H1 (cell line): ENCODE results near the gene IRGQ. TPM values are rescaled to one million over a fixed set of nuclear protein-coding genes. Genes with fewer than 3 reads are reported as not detected.

Experiments
- CTCF ChIA-PET: fragments of 300-600 bp; sonication (Branson Sonifier 250); formaldehyde crosslinking; loops from one replicate; lab custom pipeline; 2021; ENCODE audit not compliant: partially characterized antibody; lab: Charles Lee
- POLR2A ChIA-PET: fragments of 300-600 bp; sonication (Branson Sonifier 250); formaldehyde crosslinking; loops from one replicate; lab custom pipeline; 2021; ENCODE audit warnings: inconsistent platforms; ENCODE audit not compliant: partially characterized antibody; lab: Charles Lee
- DNase-seq, 2 experiments: peaks; one replicate each; pipeline versions ENCODE4 v3.0.0 to v3.0.0-alpha.2; 2010 to 2022; ENCODE audit warnings: low spot score in 2 of 2, low read depth in 1 of 2, mixed read lengths in 1 of 2
- FAIRE-seq: peaks from 2 replicates; lab custom pipeline; 2011; peaks lifted over from hg19 to GRCh38; lab: Jason Lieb, UNC
- H2AFZ ChIP-seq: 2 replicates; pipeline ENCODE4 v1.8.1; 2012; ENCODE audit warnings: low read length, inconsistent platforms
- H2AK5ac ChIP-seq: 2 replicates; pipeline ENCODE4 v1.6.1; 2013; ENCODE audit warnings: low read depth, low read length
- H2BK120ac ChIP-seq: replicated peaks from 2 replicates; pipeline ENCODE3; 2013; ENCODE audit warnings: low read depth, low read length, inconsistent platforms
- H2BK12ac ChIP-seq: 2 replicates; pipeline ENCODE4 v1.6.1; 2013; ENCODE audit warnings: low read depth, low read length
- H2BK15ac ChIP-seq: 2 replicates; pipeline ENCODE4 v1.6.1; 2013; ENCODE audit warnings: low read length
- H2BK20ac ChIP-seq: 2 replicates; pipeline ENCODE4 v1.6.1; 2013; ENCODE audit warnings: low read length
- H2BK5ac ChIP-seq: 2 replicates; pipeline ENCODE4 v1.6.1; 2013; ENCODE audit warnings: low read depth, low read length
- H3K14ac ChIP-seq: 2 replicates; pipeline ENCODE4 v1.6.1; 2013; ENCODE audit warnings: inconsistent platforms; ENCODE audit not compliant: insufficient read length
- H3K18ac ChIP-seq: 2 replicates; pipeline ENCODE4 v1.6.1; 2013; ENCODE audit warnings: low read length; ENCODE audit errors: extremely low read depth
- H3K23ac ChIP-seq: 2 replicates; pipeline ENCODE4 v1.6.1; 2013; ENCODE audit warnings: inconsistent platforms; ENCODE audit not compliant: insufficient read length
- H3K23me2 ChIP-seq: 2 replicates; pipeline ENCODE4 v1.6.1; 2013; ENCODE audit warnings: low read depth, low read length
- H3K27ac ChIP-seq: 2 replicates; pipeline ENCODE4 v1.6.1; 2011; ENCODE audit warnings: low read depth, low read length, inconsistent platforms
- H3K27me3 ChIP-seq, 4 experiments: replicated peaks in 1 of 4; 1 replicate in 1 of 4; 2 replicates in 3 of 4; pipeline versions ENCODE4 v1.6.1 to v1.8.1; 2011 to 2013; ENCODE audit warnings: low read length in 3 of 4, mild to moderate bottlenecking in 3 of 4, inconsistent platforms in 2 of 4, mixed read lengths in 2 of 4, moderate library complexity in 1 of 4; ENCODE audit not compliant: control insufficient read depth in 3 of 4, insufficient read depth in 3 of 4; ENCODE audit errors: extremely low read depth in 1 of 4
- H3K36me3 ChIP-seq, 4 experiments: 2 replicates each; pipeline versions ENCODE4 v1.6.1 to v1.8.1; 2011 to 2013; ENCODE audit warnings: mild to moderate bottlenecking in 4 of 4, low read length in 3 of 4, moderate library complexity in 2 of 4, control low read depth in 1 of 4, inconsistent platforms in 1 of 4; ENCODE audit not compliant: insufficient read depth in 4 of 4, control insufficient read depth in 2 of 4
- H3K4ac ChIP-seq: replicated peaks from 2 replicates; pipeline ENCODE3; 2013; ENCODE audit warnings: low read length, low read depth, mixed read lengths, inconsistent platforms; ENCODE audit not compliant: insufficient read length
- H3K4me1 ChIP-seq, 4 experiments: replicated peaks in 1 of 4; 1 replicate in 1 of 4; 2 replicates in 3 of 4; pipeline versions ENCODE4 v1.6.1 to v1.8.1; 2011 to 2013; ENCODE audit warnings: low read length in 3 of 4, inconsistent platforms in 2 of 4, mixed read lengths in 1 of 4; ENCODE audit not compliant: insufficient read depth in 4 of 4, control insufficient read depth in 3 of 4
- H3K4me2 ChIP-seq, 2 experiments: 2 replicates each; pipeline versions ENCODE4 v1.6.1 to v1.8.1; 2011 to 2013; ENCODE audit warnings: low read depth in 2 of 2, low read length in 2 of 2, control low read depth in 1 of 2, inconsistent platforms in 1 of 2, mild to moderate bottlenecking in 1 of 2; ENCODE audit not compliant: insufficient read depth in 1 of 2
- H3K4me3 ChIP-seq, 4 experiments: fragments of 200-600, 300-600 bp in 1 of 4; sonication (generic), shearing (Covaris generic), sonication (Bioruptor Twin) in 1 of 4; 2 replicates each; pipeline versions ENCODE4 v1.5.1 to v1.8.1; 2011 to 2016; ENCODE audit warnings: low read length in 4 of 4, low read depth in 3 of 4, control low read depth in 2 of 4, inconsistent platforms in 2 of 4, mild to moderate bottlenecking in 2 of 4, mixed read lengths in 1 of 4, moderate library complexity in 1 of 4; ENCODE audit not compliant: insufficient read depth in 2 of 4; ENCODE audit errors: extremely low read depth in 1 of 4
- H3K56ac ChIP-seq: replicated peaks from 2 replicates; pipeline ENCODE3; 2013; ENCODE audit warnings: low read depth, mild to moderate bottlenecking, mixed read lengths, low read length, inconsistent platforms; ENCODE audit not compliant: insufficient read length
- H3K79me1 ChIP-seq: 2 replicates; pipeline ENCODE4 v1.6.1; 2013; ENCODE audit warnings: low read depth, low read length, control low read depth
- H3K79me2 ChIP-seq, 2 experiments: 2 replicates each; pipeline versions ENCODE4 v1.6.1 to v1.8.1; 2012 to 2013; ENCODE audit warnings: low read length in 2 of 2, mild to moderate bottlenecking in 2 of 2, inconsistent platforms in 1 of 2; ENCODE audit not compliant: insufficient read depth in 2 of 2, control insufficient read depth in 1 of 2
- H3K9ac ChIP-seq, 4 experiments: replicated peaks in 1 of 4; 1 replicate in 1 of 4; 2 replicates in 3 of 4; pipeline versions ENCODE4 v1.6.1 to v1.8.1; 2011 to 2013; ENCODE audit warnings: low read depth in 3 of 4, low read length in 3 of 4, control low read depth in 2 of 4, mild to moderate bottlenecking in 2 of 4, moderate library complexity in 2 of 4, inconsistent platforms in 1 of 4; ENCODE audit errors: extremely low read depth in 1 of 4
- H3K9me3 ChIP-seq, 2 experiments: 2 replicates each; pipeline versions ENCODE4 v1.6.1 to v1.8.1; 2012 to 2013; ENCODE audit warnings: mild to moderate bottlenecking in 2 of 2, moderate library complexity in 2 of 2, control low read depth in 1 of 2, inconsistent platforms in 1 of 2, low read depth in 1 of 2, low read length in 1 of 2, mixed read lengths in 1 of 2; ENCODE audit not compliant: insufficient read depth in 2 of 2
- H4K20me1 ChIP-seq, 2 experiments: replicated peaks in 1 of 2; 2 replicates each; pipeline versions ENCODE3 to v1.8.1; 2011 to 2013; ENCODE audit warnings: inconsistent platforms in 2 of 2, low read length in 2 of 2, mild to moderate bottlenecking in 1 of 2; ENCODE audit not compliant: insufficient read depth in 2 of 2, control insufficient read depth in 1 of 2
- H4K5ac ChIP-seq: 2 replicates; pipeline ENCODE4 v1.6.1; 2013; ENCODE audit warnings: low read length, low read depth, mixed read lengths, inconsistent platforms; ENCODE audit not compliant: insufficient read length
- H4K8ac ChIP-seq: 2 replicates; pipeline ENCODE4 v1.8.0; 2013; ENCODE audit warnings: mild to moderate bottlenecking, moderate library complexity, low read length, inconsistent platforms; ENCODE audit not compliant: insufficient read depth; ENCODE audit errors: extremely low read depth
- H4K91ac ChIP-seq: replicated peaks from 2 replicates; pipeline ENCODE3; 2013; ENCODE audit warnings: low read length, mixed read lengths, inconsistent platforms; ENCODE audit not compliant: insufficient read length
- ASH2L ChIP-seq: fragments of 200-600, 300-600 bp; sonication (generic); IDR thresholded peaks from one replicate; pipeline ENCODE4 v1.7.1; 2017; ENCODE audit warnings: low read length
- EGR1 ChIP-seq: IDR thresholded peaks from 2 replicates; pipeline ENCODE4 v1.6.1; 2011; ENCODE audit warnings: low read depth, low read length, borderline replicate concordance
- FOSL1 ChIP-seq: IDR thresholded peaks from 2 replicates; pipeline ENCODE4 v1.6.1; 2011; ENCODE audit warnings: mild to moderate bottlenecking, low read depth, low read length, moderate library complexity; ENCODE audit not compliant: insufficient read depth
- KDM5A ChIP-seq: fragments of 200-600 bp; IDR thresholded peaks from 2 replicates; pipeline ENCODE4 v1.7.1; 2012; ENCODE audit warnings: mild to moderate bottlenecking, low read length, inconsistent platforms, mixed read lengths
- POLR2A ChIP-seq, 2 experiments: IDR thresholded peaks; 1 replicate in 1 of 2; 2 replicates in 1 of 2; pipeline ENCODE4 v1.6.1; 2011; ENCODE audit warnings: low read depth in 2 of 2, low read length in 2 of 2, mild to moderate bottlenecking in 2 of 2; ENCODE audit errors: control extremely low read depth in 1 of 2
- RBBP5 ChIP-seq: IDR thresholded peaks from 2 replicates; pipeline ENCODE4 v1.7.1; 2012; ENCODE audit warnings: low read depth, mild to moderate bottlenecking, inconsistent platforms, low read length, moderate library complexity, borderline replicate concordance
- SIRT6 ChIP-seq: IDR thresholded peaks from one replicate; pipeline ENCODE4 v1.7.1; 2012; ENCODE audit warnings: low read length, inconsistent platforms
- TAF1 ChIP-seq: IDR thresholded peaks from 2 replicates; pipeline ENCODE4 v1.6.1; 2011; ENCODE audit warnings: mild to moderate bottlenecking, low read depth, low read length
- ZNF274 ChIP-seq: IDR thresholded peaks from 2 replicates; pipeline ENCODE4 v1.7.0; 2012; ENCODE audit warnings: low read length, borderline replicate concordance; ENCODE audit errors: extremely low read depth
- WGBS, 2 experiments: shearing (Covaris generic) in 1 of 2; methylation state at CpG; one replicate each; pipeline versions ENCODE4 v1.1.6 to v1.1.7; 2013 to 2015; ENCODE audit warnings: low lambda C conversion rate in 2 of 2, mixed read lengths in 2 of 2, inconsistent platforms in 1 of 2, low coverage in 1 of 2, missing lambda C conversion rate in 1 of 2; ENCODE audit not compliant: insufficient replicate concordance in 2 of 2, insufficient coverage in 1 of 2, insufficient read length in 1 of 2; ENCODE audit errors: extremely low coverage in 1 of 2, missing lambda C conversion rate in 1 of 2; 5-methylcytosine and 5-hydroxymethylcytosine counted together
- polyA plus RNA-seq, 7 experiments: library from polyadenylated mRNA; depleted of rRNA in 3 of 7; stranded (reverse) in 5 of 7; unstranded in 2 of 7; fragments of >200 nt in 5 of 7; fragments of 200-250 nt in 2 of 7; gene quantifications; 1 replicate in 5 of 7; 2 replicates in 1 of 7; 4 replicates in 1 of 7; pipeline versions ENCODE4 v1.2.1 to v1.2.3, GENCODE V29; 2011 to 2013; ENCODE audit warnings: missing spikeins in 2 of 7, mixed read lengths in 2 of 7
- total RNA-seq: library from RNA; stranded (reverse); fragmentation: NEBNext Ultra II Directional; extraction: Animal tissue kit (Norgen Biotek cat#: 25700); gene quantifications from 2 replicates; pipeline ENCODE4 v1.2.1, GENCODE V29; 2021
- TF ChIP-seq, protein P1 (sequence below): IDR thresholded peaks from 2 replicates; pipeline ENCODE4 v1.6.1; 2011; ENCODE audit warnings: low read length, improper control_type of control experiment
- TF ChIP-seq, protein P2 (sequence below): IDR thresholded peaks from 2 replicates; pipeline ENCODE4 v1.6.1; 2012; ENCODE audit warnings: low read length, inconsistent platforms

Gene IRGQ
- total and polyA plus RNA-seq, 2 of the 8 experiments (the other 6 are each of a cell fraction or from before 2014, with no cell fraction given), result 16.0 to 42.9 TPM

- no peak for FAIRE-seq
- H2BK20ac ChIP-seq, result no peak overlapping the region
- POLR2A ChIA-PET, result interaction anchor here (1.0 to 1.4 kb wide), 3 partner anchors 8 to 32 kb away, joined by 3 to 9 read pairs (median 3); no protein-coding TSS in a partner anchor
- peaks cover 4 to 5% of the 10 kb centered on the region in 2 experiments for H4K20me1 ChIP-seq
- no peak for TF ChIP-seq SIRT6
- no peak for TF ChIP-seq EGR1
- no peak for TF ChIP-seq FOSL1
- TF ChIP-seq, protein P1, sequence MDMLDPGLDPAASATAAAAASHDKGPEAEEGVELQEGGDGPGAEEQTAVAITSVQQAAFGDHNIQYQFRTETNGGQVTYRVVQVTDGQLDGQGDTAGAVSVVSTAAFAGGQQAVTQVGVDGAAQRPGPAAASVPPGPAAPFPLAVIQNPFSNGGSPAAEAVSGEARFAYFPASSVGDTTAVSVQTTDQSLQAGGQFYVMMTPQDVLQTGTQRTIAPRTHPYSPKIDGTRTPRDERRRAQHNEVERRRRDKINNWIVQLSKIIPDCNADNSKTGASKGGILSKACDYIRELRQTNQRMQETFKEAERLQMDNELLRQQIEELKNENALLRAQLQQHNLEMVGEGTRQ, result no peak
- no peak for TF ChIP-seq POLR2A (IDR thresholded peaks at IDR 0.05; ENCODE audit: control extremely low read depth in 1 of 2, low read depth in 2 of 2, low read length in 2 of 2)
- TF ChIP-seq RBBP5, result no peak
- TF ChIP-seq TAF1, result no peak
- TF ChIP-seq ASH2L, result no peak
- no peak for TF ChIP-seq ZNF274
- TF ChIP-seq KDM5A, result no peak
- TF ChIP-seq, protein P2, sequence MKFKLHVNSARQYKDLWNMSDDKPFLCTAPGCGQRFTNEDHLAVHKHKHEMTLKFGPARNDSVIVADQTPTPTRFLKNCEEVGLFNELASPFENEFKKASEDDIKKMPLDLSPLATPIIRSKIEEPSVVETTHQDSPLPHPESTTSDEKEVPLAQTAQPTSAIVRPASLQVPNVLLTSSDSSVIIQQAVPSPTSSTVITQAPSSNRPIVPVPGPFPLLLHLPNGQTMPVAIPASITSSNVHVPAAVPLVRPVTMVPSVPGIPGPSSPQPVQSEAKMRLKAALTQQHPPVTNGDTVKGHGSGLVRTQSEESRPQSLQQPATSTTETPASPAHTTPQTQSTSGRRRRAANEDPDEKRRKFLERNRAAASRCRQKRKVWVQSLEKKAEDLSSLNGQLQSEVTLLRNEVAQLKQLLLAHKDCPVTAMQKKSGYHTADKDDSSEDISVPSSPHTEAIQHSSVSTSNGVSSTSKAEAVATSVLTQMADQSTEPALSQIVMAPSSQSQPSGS, result no peak
- TF ChIP-seq, all 59 proteins: peak for 0
- no peak overlapping the region for H2AK5ac ChIP-seq
- H3K9me3 ChIP-seq, result no peaks in the 10 kb centered on the region
- no peak overlapping the region for H4K91ac ChIP-seq
- no peak overlapping the region for H3K56ac ChIP-seq
- H3K23me2 ChIP-seq, result no peaks in the 10 kb centered on the region; the same call in 1 of the 2 replicates
- H2AFZ ChIP-seq, result no peak overlapping the region
- no peaks in the 10 kb centered on the region for H3K79me2 ChIP-seq
- no peak overlapping the region for H3K23ac ChIP-seq
- no peak overlapping the region for H2BK12ac ChIP-seq
- no peaks in the 10 kb centered on the region; a peak in 2 of 8 replicates for H3K36me3 ChIP-seq
- H3K4me2 ChIP-seq, result no peak overlapping the region
- H3K27ac ChIP-seq, result no peak overlapping the region
- WGBS, 2 experiments, result 93% methylated on average over 17 of the region's 17 CpGs; no CpG with 5 or more reads in 1 of the 2 experiments
- H3K18ac ChIP-seq, result no peak overlapping the region
- CTCF ChIA-PET, result interaction anchor here (0.5 to 3.8 kb wide), 25 partner anchors 8 to 149 kb away, joined by 3 to 30 read pairs (median 4); partner anchors contain the start of genes IRGQ, SRRM5 and ZNF576
- H3K9ac ChIP-seq, result no peak overlapping the region
- H3K4me3 ChIP-seq, result no peak overlapping the region
- DNase-seq, result no peak
- H4K8ac ChIP-seq, result no peak overlapping the region
- no peak overlapping the region for H2BK120ac ChIP-seq
- no peaks in the 10 kb centered on the region for H3K79me1 ChIP-seq
- no peak overlapping the region for H2BK15ac ChIP-seq
- H3K27me3 ChIP-seq, result no peaks in the 10 kb centered on the region
- H2BK5ac ChIP-seq, result no peak overlapping the region
- H3K4ac ChIP-seq, result no peak overlapping the region
- H3K4me1 ChIP-seq, result peaks cover 0 to 6% (median 3%) of the 10 kb centered on the region in 4 experiments; a peak in 2 of 7 replicates
- H3K14ac ChIP-seq, result no peak overlapping the region
- no peak overlapping the region for H4K5ac ChIP-seq
Observed at GRCh38 chr19:43626838-43627237, 30.9 kb upstream of the IRGQ start.
